GM19025 (cell line): ENCODE measurements around the gene ATXN10.
"Not testable (repeated sequence)": the region's sequence is repeated elsewhere in the genome, so short reads cannot be mapped to it uniquely, and the experiment has no call there.

ENCODE experiments used
- ATAC-seq: cut with Tn5 transposase; IDR thresholded peaks from one replicate; pipeline ENCODE4 v1.9.1; 2021; ENCODE audit warnings: mild to moderate bottlenecking, low read depth, moderate library complexity; ENCODE audit not compliant: unreplicated experiment

The ATXN10 gene

GRCh38 chr22:45642986-45643385 lies 28.6 kb upstream of the ATXN10 start:
- ATAC-seq: no peak

GRCh38 chr22:45644714-45645113 lies 26.9 kb upstream of the ATXN10 start:
- ATAC-seq: no peak

GRCh38 chr22:45645150-45645525 lies 26.5 kb upstream of the ATXN10 start:
- no peak for ATAC-seq

- no peak for ATAC-seq
These were observed 25.9 kb upstream of the ATXN10 start for GRCh38 chr22:45645526-45646414.

GRCh38 chr22:45647532-45648225 lies 24.0 kb upstream of the ATXN10 start:
- ATAC-seq: no peak

- no peak for ATAC-seq
These were observed 23.1 kb upstream of the ATXN10 start for GRCh38 chr22:45648301-45649117.

GRCh38 chr22:45649809-45650208 lies 21.8 kb upstream of the ATXN10 start:
- ATAC-seq: no peak

- no peak for ATAC-seq
These were observed 20.9 kb upstream of the ATXN10 start for GRCh38 chr22:45650721-45651120.

GRCh38 chr22:45651931-45652528 lies 19.6 kb upstream of the ATXN10 start:
- ATAC-seq: no peak

- no peak for ATAC-seq
These were observed 15.1 kb upstream of the ATXN10 start for GRCh38 chr22:45656577-45656976.

GRCh38 chr22:45657701-45658100 lies 13.9 kb upstream of the ATXN10 start:
- no peak for ATAC-seq

GRCh38 chr22:45664136-45664646 lies 7.4 kb upstream of the ATXN10 start:
- ATAC-seq: no peak

GRCh38 chr22:45667486-45667885 lies 4.1 kb upstream of the ATXN10 start:
- ATAC-seq: no peak

- ATAC-seq: not testable (repeated sequence)
These were observed 1.3 kb upstream of the ATXN10 start for GRCh38 chr22:45670363-45670762.

GRCh38 chr22:45670981-45671782 lies 452 bp upstream of the ATXN10 start:
- ATAC-seq: no peak

GRCh38 chr22:45672564-45673481 lies 1.2 kb downstream of the ATXN10 start:
- no peak for ATAC-seq

GRCh38 chr22:45673482-45674175 lies 2.0 kb downstream of the ATXN10 start:
- ATAC-seq: no peak

GRCh38 chr22:45676024-45676423 lies 4.4 kb downstream of the ATXN10 start:
- ATAC-seq: no peak
